Osteocyte (in vitro differentiated cells): ENCODE measurements around the gene IRF9. TPM values are rescaled to one million over a fixed set of nuclear protein-coding genes. Genes with fewer than 3 reads are reported as not detected.

Experiments used
- DNase-seq: peaks from one replicate; pipeline ENCODE4 v3.0.0; 2021; ENCODE audit warnings: mixed read lengths; ENCODE audit not compliant: unreplicated experiment; ENCODE audit errors: extremely low spot score
- H3K27ac Mint-ChIP-seq: one replicate; pipeline ENCODE4 v1.8.0; 2021; ENCODE audit warnings: mild to moderate bottlenecking, mixed read lengths; ENCODE audit not compliant: unreplicated experiment
- H3K27me3 Mint-ChIP-seq: one replicate; pipeline ENCODE4 v1.8.0; 2021; ENCODE audit warnings: mixed read lengths; ENCODE audit not compliant: unreplicated experiment
- H3K36me3 Mint-ChIP-seq: one replicate; pipeline ENCODE4 v1.8.0; 2021; ENCODE audit warnings: mixed read lengths; ENCODE audit not compliant: unreplicated experiment
- H3K4me1 Mint-ChIP-seq: one replicate; pipeline ENCODE4 v1.8.0; 2021; ENCODE audit warnings: mixed read lengths; ENCODE audit not compliant: unreplicated experiment
- H3K4me3 Mint-ChIP-seq: one replicate; pipeline ENCODE4 v1.8.0; 2021; ENCODE audit warnings: mild to moderate bottlenecking, moderate library complexity, mixed read lengths; ENCODE audit not compliant: unreplicated experiment
- H3K9me3 Mint-ChIP-seq: one replicate; pipeline ENCODE4 v1.8.0; 2021; ENCODE audit warnings: mixed read lengths; ENCODE audit not compliant: unreplicated experiment
- total RNA-seq: library from RNA; stranded (reverse); gene quantifications from 2 replicates; pipeline ENCODE4 v1.2.1, GENCODE V29; 2021
- TF ChIP-seq, protein P1 (sequence below): fragments of 200-600 bp; sonication (generic); IDR thresholded peaks from 2 replicates; pipeline ENCODE4 v1.5.0; 2021; ENCODE audit warnings: antibody characterized with exemption, mild to moderate bottlenecking, moderate library complexity

Gene IRF9
- total RNA-seq, 1 donor from 2014 or later, result 58.9 TPM

- Mint-ChIP-seq H3K4me1 (peaks cover 40% of the 10 kb centered on the region), H3K36me3 (peaks cover 11% of the 10 kb centered on the region), H3K4me3 (no peak overlapping the region), H3K27ac (peak overlapping the region; percentile 38), H3K9me3 (no peaks in the 10 kb centered on the region), H3K27me3 (no peaks in the 10 kb centered on the region)
- DNase-seq, result no peak
- TF ChIP-seq, protein P1, sequence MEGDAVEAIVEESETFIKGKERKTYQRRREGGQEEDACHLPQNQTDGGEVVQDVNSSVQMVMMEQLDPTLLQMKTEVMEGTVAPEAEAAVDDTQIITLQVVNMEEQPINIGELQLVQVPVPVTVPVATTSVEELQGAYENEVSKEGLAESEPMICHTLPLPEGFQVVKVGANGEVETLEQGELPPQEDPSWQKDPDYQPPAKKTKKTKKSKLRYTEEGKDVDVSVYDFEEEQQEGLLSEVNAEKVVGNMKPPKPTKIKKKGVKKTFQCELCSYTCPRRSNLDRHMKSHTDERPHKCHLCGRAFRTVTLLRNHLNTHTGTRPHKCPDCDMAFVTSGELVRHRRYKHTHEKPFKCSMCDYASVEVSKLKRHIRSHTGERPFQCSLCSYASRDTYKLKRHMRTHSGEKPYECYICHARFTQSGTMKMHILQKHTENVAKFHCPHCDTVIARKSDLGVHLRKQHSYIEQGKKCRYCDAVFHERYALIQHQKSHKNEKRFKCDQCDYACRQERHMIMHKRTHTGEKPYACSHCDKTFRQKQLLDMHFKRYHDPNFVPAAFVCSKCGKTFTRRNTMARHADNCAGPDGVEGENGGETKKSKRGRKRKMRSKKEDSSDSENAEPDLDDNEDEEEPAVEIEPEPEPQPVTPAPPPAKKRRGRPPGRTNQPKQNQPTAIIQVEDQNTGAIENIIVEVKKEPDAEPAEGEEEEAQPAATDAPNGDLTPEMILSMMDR, result no peak
Observed at GRCh38 chr14:24143511-24143910, 17.6 kb upstream of the IRF9 start.

DNA sequence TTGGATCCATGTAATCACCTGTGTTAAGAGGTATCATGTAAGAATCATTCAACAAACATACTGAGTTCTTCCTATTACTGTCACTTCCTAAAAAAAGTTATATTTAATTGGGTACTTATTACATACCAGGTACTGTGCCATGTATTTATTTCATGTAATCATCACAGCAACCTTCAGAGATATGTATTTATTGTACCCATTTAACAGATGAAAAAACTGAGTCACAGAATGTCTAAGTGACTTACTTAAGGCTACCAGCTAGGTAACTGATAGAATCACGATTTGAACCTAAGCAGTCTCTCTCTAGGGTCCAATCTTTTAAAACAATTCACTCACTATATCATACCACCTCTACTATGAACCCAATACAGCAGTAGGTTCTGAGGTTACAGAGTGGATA is 16.6 kb upstream of the IRF9 start:
- TF ChIP-seq, protein P1, result no peak
- Mint-ChIP-seq H3K4me1 (peaks cover 41% of the 10 kb centered on the region), H3K9me3 (no peaks in the 10 kb centered on the region), H3K27me3 (no peaks in the 10 kb centered on the region), H3K27ac (peak overlapping the region; percentile 40), H3K4me3 (no peak overlapping the region), H3K36me3 (peaks cover 5% of the 10 kb centered on the region)
- DNase-seq, result no peak

- Mint-ChIP-seq H3K27ac (peak overlapping the region; percentile 99), H3K36me3 (peaks cover 9% of the 10 kb centered on the region), H3K4me1 (peaks cover 34% of the 10 kb centered on the region), H3K4me3 (no peak overlapping the region), H3K9me3 (no peaks in the 10 kb centered on the region), H3K27me3 (no peaks in the 10 kb centered on the region)
- DNase-seq, result no peak
- TF ChIP-seq, protein P1, result no peak
Observed at GRCh38 chr14:24145219-24145618, 15.8 kb upstream of the IRF9 start.

GRCh38 chr14:24145690-24146452 is 15.2 kb upstream of the IRF9 start:
- DNase-seq, result no peak
- Mint-ChIP-seq H3K27ac (peak overlapping the region; percentile 99), H3K4me3 (peak overlapping the region; percentile 99), H3K4me1 (peaks cover 30% of the 10 kb centered on the region), H3K9me3 (no peaks in the 10 kb centered on the region), H3K36me3 (peaks cover 15% of the 10 kb centered on the region), H3K27me3 (no peaks in the 10 kb centered on the region)
- TF ChIP-seq, protein P1, result no peak

DNA sequence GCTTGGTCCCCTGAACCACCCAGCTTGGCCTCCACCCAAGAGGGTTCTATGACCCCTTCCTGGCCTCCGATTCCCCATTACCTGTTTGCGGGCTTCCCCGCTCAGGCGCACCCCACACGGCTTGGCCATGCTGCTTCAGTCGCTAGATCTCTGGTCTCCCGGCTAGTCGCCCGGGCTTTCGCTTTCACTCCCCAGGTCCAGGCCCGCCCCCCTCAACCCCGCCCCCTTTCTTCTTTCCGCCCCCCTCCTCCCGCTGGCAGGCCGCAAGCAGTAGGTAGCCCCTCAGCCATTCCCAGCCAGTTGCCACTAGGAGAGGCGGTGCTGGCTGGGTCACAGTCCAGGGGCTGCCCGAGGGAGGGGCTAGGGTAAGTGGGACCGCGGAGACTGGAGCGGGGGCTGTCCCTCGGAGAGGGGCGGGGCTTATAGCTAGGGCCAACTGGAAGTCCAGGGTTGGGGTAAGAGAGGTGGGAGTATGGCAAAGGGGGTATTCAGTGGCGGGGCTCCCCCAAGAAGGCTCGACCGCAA is 14.6 kb upstream of the IRF9 start, which contains the start of gene PSME2:
TSS of gene PSME2 (minus strand) at position 158 of the 525 bp plus-strand sequence. CDS start at position 129, 29 bp downstream.
- Mint-ChIP-seq H3K27ac (peak within 1 kb of the TSS; percentile 99), H3K9me3 (no peaks in the 10 kb centered on the region), H3K36me3 (peaks cover 18% of the 10 kb centered on the region), H3K27me3 (no peaks in the 10 kb centered on the region), H3K4me3 (peak within 1 kb of the TSS; percentile 99), H3K4me1 (peaks cover 30% of the 10 kb centered on the region)
- TF ChIP-seq, protein P1, result no peak
- peak; percentile 99 for DNase-seq
